Measurements from ENCODE around the gene KRT79. TPM values are rescaled to one million over a fixed set of nuclear protein-coding genes. Genes with fewer than 3 reads are reported as not detected.

Gene KRT79
- 0.21 and 0.24 TPM in 2 replicates for total RNA-seq

DNA sequence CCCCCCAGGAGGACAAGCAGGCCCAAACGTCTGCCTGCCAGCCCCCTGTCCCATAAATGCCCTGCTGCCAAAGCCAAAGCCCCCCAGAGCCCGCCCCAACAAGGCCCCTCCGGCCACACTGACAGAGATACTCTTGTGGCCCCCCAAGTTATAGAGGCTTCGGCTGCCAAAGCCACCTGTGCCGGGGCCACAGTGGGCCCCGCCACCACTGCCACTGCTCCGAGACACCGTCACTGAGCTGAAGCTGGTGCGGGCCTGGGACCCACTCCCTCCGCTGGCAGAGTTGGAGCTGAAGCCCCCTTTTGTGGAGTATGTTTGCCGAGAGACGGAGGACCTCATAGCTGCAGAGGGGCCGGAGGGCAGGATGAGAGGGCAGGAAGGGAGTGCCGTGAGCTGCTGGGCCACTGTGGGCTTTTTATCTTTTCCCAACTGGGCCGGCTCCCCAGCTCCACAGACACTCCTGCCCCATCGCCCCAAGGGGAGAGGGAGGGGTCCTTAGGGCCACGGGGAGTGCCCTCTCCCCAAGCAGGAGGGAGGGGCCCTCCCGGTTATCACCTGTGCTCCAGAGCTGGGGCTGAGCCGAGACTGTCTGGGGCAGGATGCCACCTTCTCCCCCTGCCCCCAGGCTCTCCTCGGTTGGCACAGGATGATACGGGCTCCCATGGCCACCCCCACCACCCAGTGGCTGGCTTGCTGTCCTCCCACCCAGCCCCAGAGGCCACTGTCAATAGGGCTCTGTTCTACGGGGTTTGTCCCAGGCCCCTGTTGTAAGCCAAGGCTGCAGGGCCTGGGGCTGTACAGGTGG, at the start of gene KRT79:
Gene KRT79, minus strand, starts transcription at position 390 of the 805 bp plus-strand sequence. Its CDS starts 51 bp downstream, at position 339.

DNA sequence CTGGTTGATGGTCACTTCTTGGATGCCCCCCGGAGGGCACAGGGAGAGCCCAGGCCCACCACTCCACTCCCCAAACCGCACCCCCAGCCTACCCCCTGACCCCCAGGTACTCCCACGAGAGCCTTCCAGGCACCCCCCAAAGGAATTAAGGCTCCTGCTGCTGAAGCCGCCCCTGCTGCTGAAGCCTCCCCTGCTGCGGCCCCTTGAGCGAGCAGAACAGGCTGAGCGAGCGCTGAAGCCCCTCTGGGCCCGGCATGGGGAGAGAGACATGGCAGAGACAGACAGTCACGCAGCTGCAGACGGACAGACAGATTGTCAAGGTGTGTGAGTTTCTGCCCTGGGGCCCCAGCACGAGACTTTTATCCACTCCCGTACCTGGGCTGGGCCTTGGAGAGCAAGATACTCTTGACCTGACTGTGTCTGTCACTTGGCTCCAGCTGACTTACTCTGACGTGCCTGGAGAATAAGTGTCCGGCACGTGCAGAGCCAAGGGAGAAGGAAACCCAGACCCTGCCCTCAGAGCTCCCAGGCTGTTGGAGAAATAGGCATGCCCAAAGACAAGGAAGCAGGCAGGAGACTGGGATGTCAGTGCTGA, 14.6 kb upstream of the KRT79 start, which contains the start of gene KRT78:
Gene KRT78, minus strand, starts transcription at position 334 of the 595 bp plus-strand sequence. Its CDS starts 64 bp downstream, at position 270.

DNA sequence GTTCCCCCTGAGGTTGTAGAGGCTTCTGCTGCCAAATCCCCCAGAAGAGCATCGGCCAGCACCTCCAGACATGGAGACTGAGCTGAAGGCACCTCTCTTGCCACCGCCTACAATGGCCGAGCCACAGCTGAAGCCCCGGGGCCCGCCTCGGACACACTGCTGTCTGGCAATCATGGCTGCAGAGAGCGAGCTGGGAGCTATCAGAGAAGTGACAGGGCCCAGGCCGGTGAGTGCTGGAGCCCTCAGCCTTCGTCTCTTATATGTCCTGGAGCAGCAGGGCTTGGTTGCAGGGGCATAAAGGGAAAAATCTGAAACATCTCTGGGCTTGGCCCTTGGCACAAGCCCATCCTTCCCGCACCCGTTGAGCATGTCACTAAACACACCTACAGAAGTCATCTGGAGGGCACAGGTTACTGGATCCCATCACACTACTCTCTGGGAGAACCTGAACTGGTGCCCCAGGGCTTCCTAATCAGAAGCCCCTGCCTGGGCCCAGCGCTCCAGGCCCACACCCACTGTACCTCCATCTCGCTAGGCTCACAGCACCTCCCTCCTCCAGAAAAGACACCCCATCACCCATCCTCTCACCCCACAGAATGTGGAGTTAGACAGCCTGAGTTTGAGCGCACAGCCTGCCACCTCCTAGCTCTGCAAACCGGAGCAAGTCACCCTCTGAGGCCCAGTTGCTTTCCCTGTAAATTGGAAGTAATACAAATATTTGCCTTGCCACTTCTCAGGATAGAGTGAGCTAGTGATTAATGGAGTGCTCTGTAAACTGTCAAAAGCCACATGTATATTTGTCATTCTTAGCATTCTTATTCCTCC, 20.0 kb downstream of the KRT79 start, which contains the start of gene KRT4:
Gene KRT4, minus strand, starts transcription at position 232 of the 825 bp plus-strand sequence. Its CDS starts 58 bp downstream, at position 174.

DNA sequence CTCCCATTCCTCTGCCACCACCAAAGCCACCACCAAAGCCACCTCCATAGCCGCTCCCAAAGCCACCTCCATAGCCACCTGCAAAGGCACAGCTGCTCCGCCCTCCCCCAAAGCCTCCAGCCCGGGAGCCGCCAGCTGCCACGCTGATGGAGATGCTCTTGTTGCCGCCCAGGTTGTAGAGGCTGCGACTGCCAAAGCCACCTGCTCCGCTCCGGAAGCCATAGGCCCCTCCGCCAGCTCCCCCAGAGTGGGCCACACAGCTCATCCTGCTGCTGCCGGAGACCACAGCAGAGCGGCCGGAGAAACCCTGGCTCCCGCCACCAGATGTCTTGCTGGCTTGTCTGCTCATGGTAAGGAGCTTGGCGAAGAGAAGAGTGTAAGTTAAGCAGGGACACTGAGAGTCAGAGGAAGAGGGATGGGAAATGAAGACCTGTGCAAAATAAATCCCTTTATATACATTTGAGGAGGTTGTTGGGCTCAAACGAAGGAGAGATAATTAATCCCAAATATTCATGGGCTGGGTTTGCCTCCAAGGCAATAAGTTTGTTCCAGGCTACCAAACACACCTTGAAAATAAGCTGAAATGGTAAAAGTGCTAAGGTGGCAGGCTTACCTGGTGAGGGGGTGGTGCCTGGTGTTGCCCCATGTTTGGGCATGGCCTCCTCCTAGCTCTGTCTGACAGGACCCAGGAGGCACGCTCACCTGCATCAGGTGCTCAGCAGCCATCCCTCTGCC, 38.2 kb downstream of the KRT79 start, which contains the start of gene KRT3:
Gene KRT3, minus strand, starts transcription at position 424 of the 735 bp plus-strand sequence. Its CDS starts 75 bp downstream, at position 349.

DNA sequence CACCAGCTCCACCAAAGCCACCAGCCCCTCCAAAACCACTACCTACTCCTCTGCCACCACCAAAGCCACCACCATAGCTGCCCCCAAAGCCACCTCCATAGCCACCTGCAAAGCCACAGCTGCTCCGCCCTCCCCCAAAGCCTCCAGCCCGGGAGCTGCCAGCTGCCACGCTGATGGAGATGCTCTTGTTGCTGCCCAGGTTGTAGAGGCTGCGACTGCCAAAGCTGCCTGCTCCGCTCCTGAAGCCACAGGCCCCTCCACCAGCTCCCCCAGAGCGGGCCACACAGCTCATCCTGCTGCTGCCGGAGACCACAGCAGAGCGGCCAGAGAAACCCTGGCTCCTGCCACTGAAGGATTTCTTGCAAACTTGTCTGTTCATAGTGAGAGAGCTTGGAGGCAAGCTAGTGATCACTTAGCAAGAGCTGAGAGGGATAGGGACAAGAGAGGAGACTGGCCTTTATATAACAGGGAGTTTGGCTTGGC, 57.2 kb downstream of the KRT79 start, which contains the start of gene KRT76:
Gene KRT76, minus strand, starts transcription at position 433 of the 483 bp plus-strand sequence. Its CDS starts 54 bp downstream, at position 379.

Other genes starting within 250 kb of the KRT79 start
- not detected in 2 replicates for gene KRT72, start 232.8 kb downstream of the KRT79 start, total RNA-seq
- not detected in 2 replicates for gene KRT73, start 215.8 kb downstream of the KRT79 start, total RNA-seq
- not detected in 2 replicates for gene KRT2, start 182.1 kb downstream of the KRT79 start, total RNA-seq
- gene KRT1, start 153.9 kb downstream of the KRT79 start, total RNA-seq: not detected in 2 replicates
- gene KRT77, start 130.8 kb downstream of the KRT79 start, total RNA-seq: not detected in 2 replicates
- not detected in 2 replicates for gene KRT76, start 57.0 kb downstream of the KRT79 start, total RNA-seq
- gene KRT3, start 38.2 kb downstream of the KRT79 start, total RNA-seq: not detected in 2 replicates
- 0.96 and 12.1 TPM in 2 replicates for gene KRT4, start 20.2 kb downstream of the KRT79 start, total RNA-seq
- gene KRT78, start 14.7 kb upstream of the KRT79 start, total RNA-seq: 1.3 and 1.7 TPM in 2 replicates
- gene KRT8, start 70.8 kb upstream of the KRT79 start, total RNA-seq: 140 and 289 TPM in 2 replicates
- 256 and 464 TPM in 2 replicates for gene KRT18, start 114.8 kb upstream of the KRT79 start, total RNA-seq
- gene EIF4B, start 172.1 kb upstream of the KRT79 start, total RNA-seq: 1,814 and 2,262 TPM in 2 replicates
- gene TNS2, start 215.8 kb upstream of the KRT79 start, total RNA-seq: 0.43 and 2.7 TPM in 2 replicates
- 9.0 and 17.1 TPM in 2 replicates for gene SPRYD3, start 245.1 kb upstream of the KRT79 start, total RNA-seq